SK-N-SH (cell line): Measurements from ENCODE around the gene GRIK5. TPM values are rescaled to one million over a fixed set of nuclear protein-coding genes. Genes with fewer than 3 reads are reported as not detected.

ENCODE experiments used
- CTCF ChIA-PET: fragments of 300-600, 350-600 bp; formaldehyde crosslinking; extraction: SDS; loops from one replicate; lab custom pipeline; 2021; lab: Yijun Ruan, JAX
- POLR2A ChIA-PET: fragments of 350-600 bp; sonication (Branson Sonifier 250); formaldehyde crosslinking; extraction: SDS; loops from one replicate; lab custom pipeline; 2020; ENCODE audit warnings: antibody characterized with exemption, inconsistent platforms; lab: Yijun Ruan, JAX
- DNase-seq: peaks from one replicate; pipeline ENCODE4 v3.0.0; 2012
- H2AFZ ChIP-seq: fragments of 200-600 bp; sonication (generic); 2 replicates; pipeline ENCODE4 v1.8.1; 2016; ENCODE audit warnings: antibody characterized with exemption, mild to moderate bottlenecking, low read depth
- H3F3A ChIP-seq: fragments of 200-600 bp; sonication (generic); replicated peaks from 2 replicates; pipeline ENCODE3; 2016; ENCODE audit warnings: antibody characterized with exemption, mild to moderate bottlenecking; ENCODE audit not compliant: insufficient read depth
- H3K27ac ChIP-seq, 2 experiments: fragments of 200-500 bp in 1 of 2; fragments of 200-600 bp in 1 of 2; sonication (Bioruptor generic) in 1 of 2; sonication (generic), shearing (Covaris generic) in 1 of 2; 2 replicates each; pipeline versions ENCODE4 v1.5.1 to v1.6.1; 2014 to 2016; ENCODE audit warnings: low read depth in 2 of 2, inconsistent platforms in 1 of 2, low read length in 1 of 2, mild to moderate bottlenecking in 1 of 2, mixed read lengths in 1 of 2
- H3K27me3 ChIP-seq: fragments of 200-600 bp; sonication (generic), shearing (Covaris generic); 2 replicates; pipeline ENCODE4 v1.6.1; 2016; ENCODE audit warnings: mixed run types; ENCODE audit not compliant: insufficient read depth
- H3K36me3 ChIP-seq, 2 experiments: fragments of 200-500 bp in 1 of 2; fragments of 200-600 bp in 1 of 2; sonication (Bioruptor generic) in 1 of 2; sonication (generic) in 1 of 2; replicated peaks in 1 of 2; 2 replicates each; pipeline versions ENCODE3 to v1.5.1; 2014 to 2016; ENCODE audit warnings: low read length in 1 of 2, mild to moderate bottlenecking in 1 of 2; ENCODE audit not compliant: insufficient read depth in 2 of 2, control insufficient read depth in 1 of 2
- H3K4me1 ChIP-seq, 2 experiments: fragments of 200-500 bp in 1 of 2; fragments of 200-600 bp in 1 of 2; sonication (Bioruptor generic) in 1 of 2; sonication (generic), shearing (Covaris generic) in 1 of 2; 2 replicates each; pipeline versions ENCODE4 v1.5.1 to v1.6.1; 2014 to 2016; ENCODE audit warnings: low read depth in 1 of 2, low read length in 1 of 2, mixed run types in 1 of 2; ENCODE audit not compliant: insufficient read depth in 2 of 2, control insufficient read depth in 1 of 2
- H3K4me2 ChIP-seq: fragments of 200-600 bp; sonication (generic), shearing (Covaris generic); 2 replicates; pipeline ENCODE4 v1.6.1; 2017; ENCODE audit warnings: mixed run types
- H3K4me3 ChIP-seq, 2 experiments: fragments of 200-500 bp in 1 of 2; fragments of 200-600 bp in 1 of 2; sonication (Bioruptor generic) in 1 of 2; sonication (generic), shearing (Covaris generic) in 1 of 2; 2 replicates each; pipeline versions ENCODE4 v1.5.1 to v1.8.1; 2014 to 2016; ENCODE audit warnings: low read depth in 2 of 2, inconsistent platforms in 1 of 2, low read length in 1 of 2, mild to moderate bottlenecking in 1 of 2, mixed read lengths in 1 of 2, moderate library complexity in 1 of 2
- H3K79me2 ChIP-seq: fragments of 200-600 bp; sonication (generic); 2 replicates; pipeline ENCODE4 v1.8.1; 2017; ENCODE audit warnings: mild to moderate bottlenecking; ENCODE audit not compliant: insufficient read depth
- H3K9ac ChIP-seq: fragments of 200-600 bp; sonication (generic); 2 replicates; pipeline ENCODE4 v1.6.1; 2017; ENCODE audit warnings: mixed run types
- H3K9me2 ChIP-seq: fragments of 200-600 bp; sonication (generic); 2 replicates; pipeline ENCODE4 v1.6.1; 2017; ENCODE audit warnings: mixed run types
- H3K9me3 ChIP-seq: fragments of 200-600 bp; sonication (generic); 2 replicates; pipeline ENCODE4 v1.6.1; 2017; ENCODE audit warnings: mixed run types, mild to moderate bottlenecking, moderate library complexity
- H4K20me1 ChIP-seq: fragments of 200-600 bp; sonication (generic); 2 replicates; pipeline ENCODE4 v1.6.1; 2017; ENCODE audit warnings: mild to moderate bottlenecking, mixed run types; ENCODE audit not compliant: insufficient read depth
- CHD2 ChIP-seq: fragments of 150-350 bp; IDR thresholded peaks from 2 replicates; pipeline ENCODE4 v1.6.1; 2018; ENCODE audit warnings: low read length; ENCODE audit not compliant: partially characterized antibody
- ELF1 ChIP-seq: IDR thresholded peaks from 2 replicates; pipeline ENCODE4 v1.4.0; 2012
- EZH2phosphoT487 ChIP-seq: fragments of 200-600 bp; sonication (generic); IDR thresholded peaks from 2 replicates; pipeline ENCODE4 v1.6.1; 2017; ENCODE audit warnings: low read depth, mixed run types, mild to moderate bottlenecking, antibody characterized with exemption, moderate library complexity, borderline replicate concordance
- FOSL2 ChIP-seq: IDR thresholded peaks from 2 replicates; pipeline ENCODE4 v1.4.0; 2012; ENCODE audit warnings: low read depth, mild to moderate bottlenecking, moderate library complexity, borderline replicate concordance
- FOXJ3 ChIP-seq: sonication (generic); formaldehyde crosslinking; IDR thresholded peaks from 2 replicates; pipeline ENCODE4 v1.5.1; 2020; ENCODE audit warnings: mild to moderate bottlenecking, missing genetic modification reagents
- FOXM1 ChIP-seq: IDR thresholded peaks from 2 replicates; pipeline ENCODE4 v1.4.0; 2012; ENCODE audit warnings: low read depth, mild to moderate bottlenecking
- GABPA ChIP-seq: IDR thresholded peaks from 2 replicates; pipeline ENCODE4 v1.4.0; 2012; ENCODE audit warnings: low read depth, mild to moderate bottlenecking
- GATA2 ChIP-seq: sonication (generic); formaldehyde crosslinking; IDR thresholded peaks from 2 replicates; pipeline ENCODE4 v1.5.0; 2020; ENCODE audit warnings: mild to moderate bottlenecking, missing genetic modification reagents
- JUND ChIP-seq: IDR thresholded peaks from 2 replicates; pipeline ENCODE4 v1.4.0; 2012
- MEF2A ChIP-seq: IDR thresholded peaks from 2 replicates; pipeline ENCODE4 v1.4.0; 2012; ENCODE audit warnings: low read depth, borderline replicate concordance
- MXI1 ChIP-seq: IDR thresholded peaks from 2 replicates; pipeline ENCODE4 v1.6.1; 2012; ENCODE audit warnings: mild to moderate bottlenecking, low read depth, low read length, improper control_type of control experiment
- NFIC ChIP-seq: IDR thresholded peaks from 2 replicates; pipeline ENCODE4 v1.4.0; 2012; ENCODE audit warnings: borderline replicate concordance
- POLR2AphosphoS5 ChIP-seq: IDR thresholded peaks from 2 replicates; pipeline ENCODE4 v1.6.1; 2012; ENCODE audit warnings: low read depth, low read length
- RAD21 ChIP-seq: IDR thresholded peaks from 2 replicates; pipeline ENCODE4 v1.6.1; 2012; ENCODE audit warnings: mild to moderate bottlenecking, low read length
- RFX5 ChIP-seq: IDR thresholded peaks from 2 replicates; pipeline ENCODE4 v1.6.1; 2012; ENCODE audit warnings: mild to moderate bottlenecking, improper control_type of control experiment, low read length
- RXRA ChIP-seq: IDR thresholded peaks from 2 replicates; pipeline ENCODE4 v1.4.0; 2012; ENCODE audit warnings: low read depth, mild to moderate bottlenecking, borderline replicate concordance
- SIN3A ChIP-seq: IDR thresholded peaks from 2 replicates; pipeline ENCODE4 v1.6.1; 2012; ENCODE audit warnings: low read depth, mild to moderate bottlenecking, low read length, moderate library complexity, borderline replicate concordance
- SMC3 ChIP-seq: IDR thresholded peaks from 2 replicates; pipeline ENCODE4 v1.6.1; 2012; ENCODE audit warnings: low read depth, low read length, improper control_type of control experiment
- TAF1 ChIP-seq: IDR thresholded peaks from 2 replicates; pipeline ENCODE4 v1.6.1; 2012; ENCODE audit warnings: low read depth, mild to moderate bottlenecking, low read length, moderate library complexity, borderline replicate concordance
- TCF12 ChIP-seq: IDR thresholded peaks from 2 replicates; pipeline ENCODE4 v1.4.0; 2012
- YY1 ChIP-seq: IDR thresholded peaks from 2 replicates; pipeline ENCODE4 v1.4.0; 2012; ENCODE audit warnings: low read depth, mild to moderate bottlenecking
- WGBS: methylation state at CpG from one replicate; pipeline ENCODE4 v1.1.6; 2017; ENCODE audit warnings: low lambda C conversion rate; 5-methylcytosine and 5-hydroxymethylcytosine counted together
- polyA plus RNA-seq, 3 experiments: library from polyadenylated mRNA; depleted of rRNA; stranded (reverse); fragments of >200 nt; gene quantifications; 2 replicates each; pipeline ENCODE4 v1.2.3, GENCODE V29; 2012
- TF ChIP-seq, protein P1 (sequence below): fragments of 200-600 bp; sonication (generic); IDR thresholded peaks from 2 replicates; pipeline ENCODE4 v1.6.1; 2017; ENCODE audit warnings: antibody characterized with exemption, mild to moderate bottlenecking, moderate library complexity
- TF ChIP-seq, protein P2 (sequence below): IDR thresholded peaks from 2 replicates; pipeline ENCODE4 v1.4.0; 2012; ENCODE audit warnings: low read depth, borderline replicate concordance
- TF ChIP-seq, protein P3 (sequence below): IDR thresholded peaks from 2 replicates; pipeline ENCODE4 v1.4.0; 2012; ENCODE audit warnings: low read depth, borderline replicate concordance
- TF ChIP-seq, protein P4 (sequence below): fragments of 150-350 bp; IDR thresholded peaks from 2 replicates; pipeline ENCODE4 v1.6.1; 2016; ENCODE audit warnings: mild to moderate bottlenecking, low read depth, low read length

The GRIK5 gene
- polyA plus RNA-seq, 1 of the 3 experiments (the other 2 are of a cell fraction): 2.4 TPM

DNA sequence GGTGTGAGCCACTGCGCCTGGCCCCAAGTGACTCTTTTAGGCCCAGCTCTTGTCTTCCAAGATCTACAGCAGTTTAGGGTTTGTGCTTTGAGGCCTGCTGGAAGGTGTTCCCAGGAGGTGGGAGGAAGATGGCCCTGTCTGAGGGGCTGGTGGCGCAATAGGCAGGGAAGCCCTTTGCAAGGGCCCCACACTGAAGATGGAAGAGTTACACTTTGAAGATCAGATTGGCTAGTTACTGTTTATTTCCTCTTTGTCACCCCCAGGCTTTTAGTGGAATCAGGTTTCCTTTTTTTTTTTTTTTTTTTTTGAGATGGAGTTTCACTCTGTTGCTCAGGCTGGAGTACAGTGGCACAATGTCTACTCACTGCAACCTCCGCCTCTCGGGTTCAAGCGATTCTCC, 109.0 kb downstream of the GRIK5 start (continued):
- TF ChIP-seq FOXJ3 (CRISPR knock-in tag): no peak
- no peak for TF ChIP-seq MXI1
- no peak for TF ChIP-seq TAF1
- TF ChIP-seq TCF12: no peak
- no peak for TF ChIP-seq MEF2A
- TF ChIP-seq, all 33 proteins: peak for 0

DNA sequence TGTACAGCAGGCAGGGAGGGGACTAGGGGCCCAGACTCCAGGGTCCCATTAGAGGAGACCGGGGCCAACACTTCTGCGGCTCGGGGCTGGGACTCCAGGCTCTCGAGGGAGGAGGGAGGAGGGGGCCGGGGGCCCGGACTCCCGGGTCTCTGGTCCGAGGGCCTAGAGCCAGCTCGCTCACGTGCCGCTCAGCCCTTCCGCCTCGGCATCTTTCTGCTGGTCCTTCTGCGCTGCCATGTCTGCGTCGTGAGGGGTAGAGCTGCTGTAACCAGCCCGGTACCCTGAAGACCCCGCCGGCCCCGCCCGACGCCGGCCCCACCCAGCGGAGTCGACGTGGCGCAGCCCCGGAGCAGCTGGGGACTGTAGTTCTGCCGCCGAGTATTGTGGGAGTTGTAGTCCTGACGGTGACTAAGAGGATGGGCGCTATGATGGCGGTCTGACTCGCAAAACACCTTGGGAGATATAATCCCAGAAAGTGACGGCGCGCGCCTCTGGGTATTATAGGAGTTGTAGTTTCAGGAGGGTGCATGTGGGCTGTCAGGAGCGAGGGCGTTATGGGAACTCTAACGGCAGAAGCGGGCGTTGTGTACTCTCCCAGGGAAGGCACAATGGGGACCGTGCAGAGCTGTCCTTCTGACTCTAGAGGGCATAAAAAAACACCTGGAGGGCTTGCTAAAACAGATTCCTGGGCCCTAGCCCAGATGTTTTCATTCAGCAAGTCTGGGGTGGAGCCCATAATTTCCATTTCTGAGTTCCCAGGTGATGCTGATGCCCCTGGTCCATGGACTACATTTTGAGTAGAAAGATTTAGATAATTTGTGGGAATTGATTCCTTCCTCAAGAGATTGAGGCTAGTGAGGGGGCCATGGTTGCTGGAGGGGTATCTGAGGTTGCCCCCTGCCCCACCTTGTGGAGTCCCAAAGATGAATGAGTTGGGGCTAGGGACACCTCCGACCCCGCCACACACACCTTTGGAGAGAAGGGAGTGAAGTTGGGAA, 110.7 kb downstream of the GRIK5 start, which contains the start of gene RABAC1:
Gene RABAC1, minus strand, starts transcription at position 266 of the 998 bp plus-strand sequence. Its CDS starts 29 bp downstream, at position 237.
- H3K4me3 ChIP-seq: peak within 1 kb of the TSS; percentile 77 to 89
- 6% methylated on average over 40 of the region's 46 CpGs for WGBS
- peak within 1 kb of the TSS; percentile 90 for H2AFZ ChIP-seq
- H3K36me3 ChIP-seq: peaks cover 0 to 11% of the 10 kb centered on the region in 2 experiments
- H3F3A ChIP-seq: no peaks in the 10 kb centered on the region
- H3K27me3 ChIP-seq: no peaks in the 10 kb centered on the region
- peak; percentile 95 for DNase-seq
- no peaks in the 10 kb centered on the region for H3K79me2 ChIP-seq
- H3K9ac ChIP-seq: peak within 1 kb of the TSS; percentile 96
- no peaks in the 10 kb centered on the region for H3K9me2 ChIP-seq
- H3K9me3 ChIP-seq: no peaks in the 10 kb centered on the region
- H3K4me2 ChIP-seq: peak within 1 kb of the TSS; percentile 100
- peaks cover 6 to 10% of the 10 kb centered on the region in 2 experiments; a peak in 2 of 4 replicates for H3K4me1 ChIP-seq
- 0 out of 2 replicates have a peak, but pooled peaks cover 4% of the 10 kb centered on the region for H4K20me1 ChIP-seq
- CTCF ChIA-PET: interaction anchor here (0.7 to 4.0 kb wide), 13 partner anchors 16 to 99 kb away, joined by 3 to 38 read pairs (median 3); partner anchors contain the start of gene RPS19
- POLR2A ChIA-PET: interaction anchor here (1.0 to 2.3 kb wide), 3 partner anchors 34 to 100 kb away, joined by 4 to 14 read pairs (median 10); partner anchors contain the start of gene RPS19
- H3K27ac ChIP-seq: peak within 1 kb of the TSS; percentile 75 to 82
- TF ChIP-seq GABPA (peak; percentile 51), ELF1 (peak; percentile 63), JUND (no peak), SIN3A (peak; percentile 23; the same call in 1 of the 2 replicates), FOSL2 (no peak), SMC3 (no peak), CHD2 (peak; percentile 90), YY1 (peak; percentile 90), POLR2AphosphoS5 (peak; percentile 72; the same call in 1 of the 2 replicates), TAF1 (no peak), FOXM1 (no peak), RAD21 (no peak; the same call in 1 of the 2 replicates), MXI1 (peak; percentile 76), TCF12 (peak; percentile 17; the same call in 1 of the 2 replicates), GATA2 (CRISPR knock-in tag) (no peak), FOXJ3 (CRISPR knock-in tag) (0 out of 2 replicates have a peak, but pooled peaks have one; percentile 26), NFIC (no peak), EZH2phosphoT487 (no peak), RFX5 (no peak), RXRA (no peak)
- TF ChIP-seq, protein P1, sequence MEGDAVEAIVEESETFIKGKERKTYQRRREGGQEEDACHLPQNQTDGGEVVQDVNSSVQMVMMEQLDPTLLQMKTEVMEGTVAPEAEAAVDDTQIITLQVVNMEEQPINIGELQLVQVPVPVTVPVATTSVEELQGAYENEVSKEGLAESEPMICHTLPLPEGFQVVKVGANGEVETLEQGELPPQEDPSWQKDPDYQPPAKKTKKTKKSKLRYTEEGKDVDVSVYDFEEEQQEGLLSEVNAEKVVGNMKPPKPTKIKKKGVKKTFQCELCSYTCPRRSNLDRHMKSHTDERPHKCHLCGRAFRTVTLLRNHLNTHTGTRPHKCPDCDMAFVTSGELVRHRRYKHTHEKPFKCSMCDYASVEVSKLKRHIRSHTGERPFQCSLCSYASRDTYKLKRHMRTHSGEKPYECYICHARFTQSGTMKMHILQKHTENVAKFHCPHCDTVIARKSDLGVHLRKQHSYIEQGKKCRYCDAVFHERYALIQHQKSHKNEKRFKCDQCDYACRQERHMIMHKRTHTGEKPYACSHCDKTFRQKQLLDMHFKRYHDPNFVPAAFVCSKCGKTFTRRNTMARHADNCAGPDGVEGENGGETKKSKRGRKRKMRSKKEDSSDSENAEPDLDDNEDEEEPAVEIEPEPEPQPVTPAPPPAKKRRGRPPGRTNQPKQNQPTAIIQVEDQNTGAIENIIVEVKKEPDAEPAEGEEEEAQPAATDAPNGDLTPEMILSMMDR: peak; percentile 34
- TF ChIP-seq, protein P2, sequence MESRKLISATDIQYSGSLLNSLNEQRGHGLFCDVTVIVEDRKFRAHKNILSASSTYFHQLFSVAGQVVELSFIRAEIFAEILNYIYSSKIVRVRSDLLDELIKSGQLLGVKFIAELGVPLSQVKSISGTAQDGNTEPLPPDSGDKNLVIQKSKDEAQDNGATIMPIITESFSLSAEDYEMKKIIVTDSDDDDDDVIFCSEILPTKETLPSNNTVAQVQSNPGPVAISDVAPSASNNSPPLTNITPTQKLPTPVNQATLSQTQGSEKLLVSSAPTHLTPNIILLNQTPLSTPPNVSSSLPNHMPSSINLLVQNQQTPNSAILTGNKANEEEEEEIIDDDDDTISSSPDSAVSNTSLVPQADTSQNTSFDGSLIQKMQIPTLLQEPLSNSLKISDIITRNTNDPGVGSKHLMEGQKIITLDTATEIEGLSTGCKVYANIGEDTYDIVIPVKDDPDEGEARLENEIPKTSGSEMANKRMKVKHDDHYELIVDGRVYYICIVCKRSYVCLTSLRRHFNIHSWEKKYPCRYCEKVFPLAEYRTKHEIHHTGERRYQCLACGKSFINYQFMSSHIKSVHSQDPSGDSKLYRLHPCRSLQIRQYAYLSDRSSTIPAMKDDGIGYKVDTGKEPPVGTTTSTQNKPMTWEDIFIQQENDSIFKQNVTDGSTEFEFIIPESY: 0 out of 2 replicates have a peak, but pooled peaks have one; percentile 35
- TF ChIP-seq, protein P3, sequence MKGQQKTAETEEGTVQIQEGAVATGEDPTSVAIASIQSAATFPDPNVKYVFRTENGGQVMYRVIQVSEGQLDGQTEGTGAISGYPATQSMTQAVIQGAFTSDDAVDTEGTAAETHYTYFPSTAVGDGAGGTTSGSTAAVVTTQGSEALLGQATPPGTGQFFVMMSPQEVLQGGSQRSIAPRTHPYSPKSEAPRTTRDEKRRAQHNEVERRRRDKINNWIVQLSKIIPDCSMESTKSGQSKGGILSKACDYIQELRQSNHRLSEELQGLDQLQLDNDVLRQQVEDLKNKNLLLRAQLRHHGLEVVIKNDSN: no peak
- TF ChIP-seq, protein P4, sequence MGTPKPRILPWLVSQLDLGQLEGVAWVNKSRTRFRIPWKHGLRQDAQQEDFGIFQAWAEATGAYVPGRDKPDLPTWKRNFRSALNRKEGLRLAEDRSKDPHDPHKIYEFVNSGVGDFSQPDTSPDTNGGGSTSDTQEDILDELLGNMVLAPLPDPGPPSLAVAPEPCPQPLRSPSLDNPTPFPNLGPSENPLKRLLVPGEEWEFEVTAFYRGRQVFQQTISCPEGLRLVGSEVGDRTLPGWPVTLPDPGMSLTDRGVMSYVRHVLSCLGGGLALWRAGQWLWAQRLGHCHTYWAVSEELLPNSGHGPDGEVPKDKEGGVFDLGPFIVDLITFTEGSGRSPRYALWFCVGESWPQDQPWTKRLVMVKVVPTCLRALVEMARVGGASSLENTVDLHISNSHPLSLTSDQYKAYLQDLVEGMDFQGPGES: no peak
